HepG2 (cell line): Measurements from ENCODE around the gene TTC6. TPM values are rescaled to one million over a fixed set of nuclear protein-coding genes. Genes with fewer than 3 reads are reported as not detected.

Experiments used
- FOSL2 ChIP-seq: sonication (generic); formaldehyde crosslinking; IDR thresholded peaks from 2 replicates; pipeline ENCODE4 v1.4.0; 2020; ENCODE audit warnings: missing genetic modification reagents
- HMG20A ChIP-seq: IDR thresholded peaks from 2 replicates; pipeline ENCODE4 v1.6.1; 2016; ENCODE audit warnings: borderline replicate concordance
- HNF1B ChIP-seq: sonication (generic); formaldehyde crosslinking; IDR thresholded peaks from 2 replicates; pipeline ENCODE4 v1.5.1; 2020; ENCODE audit warnings: mild to moderate bottlenecking, moderate library complexity, missing genetic modification reagents
- HNRNPLL ChIP-seq: fragments of 200-400 bp; formaldehyde crosslinking; IDR thresholded peaks from 2 replicates; pipeline ENCODE4 v1.6.1; 2017; ENCODE audit warnings: mild to moderate bottlenecking, low read depth, low read length; ENCODE audit not compliant: poor library complexity, severe bottlenecking
- ISL2 ChIP-seq: sonication (generic); formaldehyde crosslinking; IDR thresholded peaks from 2 replicates; pipeline ENCODE4 v1.5.0; 2020; ENCODE audit warnings: missing genetic modification reagents
- KAT2B ChIP-seq: fragments of 150-350 bp; IDR thresholded peaks from 2 replicates; pipeline ENCODE4 v1.6.1; 2014; ENCODE audit warnings: low read depth, low read length, borderline replicate concordance
- NKX3-1 ChIP-seq: sonication (generic); formaldehyde crosslinking; IDR thresholded peaks from 2 replicates; pipeline ENCODE4 v1.5.0; 2020; ENCODE audit warnings: missing genetic modification reagents
- RXRA ChIP-seq: sonication (generic); formaldehyde crosslinking; IDR thresholded peaks from 2 replicates; pipeline ENCODE4 v1.5.1; 2020; ENCODE audit warnings: missing genetic modification reagents
- SP1 ChIP-seq, 2 experiments: fragments of 450-650 bp in 1 of 2; sonication (generic) in 1 of 2; formaldehyde crosslinking in 1 of 2; IDR thresholded peaks; 2 replicates each; pipeline versions ENCODE4 v1.4.0 to v1.6.1; 2016 to 2020; ENCODE audit warnings: missing genetic modification reagents in 1 of 2
- TEAD3 ChIP-seq: optimal IDR thresholded peaks from 2 replicates; pipeline ENCODE3; 2016; ENCODE audit warnings: borderline replicate concordance
- ZBED4 ChIP-seq: sonication (generic); formaldehyde crosslinking; IDR thresholded peaks from 2 replicates; pipeline ENCODE4 v1.4.0; 2020; ENCODE audit warnings: missing genetic modification reagents, borderline replicate concordance
- ZC3H13 ChIP-seq: sonication (generic); formaldehyde crosslinking; IDR thresholded peaks from 2 replicates; pipeline ENCODE4 v1.8.1; 2023; ENCODE audit warnings: mild to moderate bottlenecking, missing genetic modification reagents, moderate library complexity
- ZNF615 ChIP-seq: sonication (generic); formaldehyde crosslinking; IDR thresholded peaks from 2 replicates; pipeline ENCODE4 v1.5.0; 2020; ENCODE audit warnings: mild to moderate bottlenecking, missing genetic modification reagents, borderline replicate concordance
- ZNF629 ChIP-seq: sonication (generic); formaldehyde crosslinking; conservative IDR thresholded peaks from 2 replicates; pipeline ENCODE4 v1.5.0; 2020; ENCODE audit warnings: missing genetic modification reagents
- ZNF839 ChIP-seq: sonication (generic); formaldehyde crosslinking; IDR thresholded peaks from 2 replicates; pipeline ENCODE4 v1.4.0; 2020; ENCODE audit warnings: missing genetic modification reagents, mild to moderate bottlenecking, borderline replicate concordance
- polyA plus RNA-seq, 8 experiments: library from polyadenylated mRNA; depleted of rRNA in 3 of 8; stranded (reverse) in 7 of 8; unstranded in 1 of 8; fragments of >200 nt; fragmentation: Illumina TruSeq in 4 of 8; extraction: Trizol in 4 of 8; gene quantifications; 2 replicates each; pipeline versions ENCODE4 v1.2.1 to v1.2.3, GENCODE V29; 2011 to 2016; ENCODE audit warnings: low read depth in 4 of 8, missing spikeins in 1 of 8, mixed read lengths in 1 of 8; ENCODE audit not compliant: insufficient read depth in 1 of 8
- total RNA-seq, 5 experiments: library from RNA; depleted of rRNA; stranded (reverse); fragments of >200 nt; fragmentation: Illumina TruSeq; extraction: Trizol; gene quantifications; 2 replicates each; pipeline ENCODE4 v1.2.3, GENCODE V29; 2016; ENCODE audit warnings: low read depth in 1 of 5
- TF ChIP-seq, protein P1 (sequence below): sonication (generic); formaldehyde crosslinking; IDR thresholded peaks from 2 replicates; pipeline ENCODE4 v1.5.0; 2020; ENCODE audit warnings: mild to moderate bottlenecking, missing genetic modification reagents, borderline replicate concordance
- TF ChIP-seq, protein P2 (sequence below): sonication (generic); formaldehyde crosslinking; IDR thresholded peaks from 2 replicates; pipeline ENCODE4 v1.8.0; 2022; ENCODE audit warnings: mild to moderate bottlenecking, missing genetic modification reagents
- TF ChIP-seq, protein P3 (sequence below): sonication (generic); formaldehyde crosslinking; IDR thresholded peaks from 2 replicates; pipeline ENCODE4 v1.8.0; 2022; ENCODE audit warnings: missing genetic modification reagents, mild to moderate bottlenecking, borderline replicate concordance

The TTC6 gene
- total and polyA plus RNA-seq, 2 of the 13 experiments (the other 11 are each of a cell fraction or from before 2014, with no cell fraction given) = 9.3 to 27.4 TPM

- TF ChIP-seq, protein P1, sequence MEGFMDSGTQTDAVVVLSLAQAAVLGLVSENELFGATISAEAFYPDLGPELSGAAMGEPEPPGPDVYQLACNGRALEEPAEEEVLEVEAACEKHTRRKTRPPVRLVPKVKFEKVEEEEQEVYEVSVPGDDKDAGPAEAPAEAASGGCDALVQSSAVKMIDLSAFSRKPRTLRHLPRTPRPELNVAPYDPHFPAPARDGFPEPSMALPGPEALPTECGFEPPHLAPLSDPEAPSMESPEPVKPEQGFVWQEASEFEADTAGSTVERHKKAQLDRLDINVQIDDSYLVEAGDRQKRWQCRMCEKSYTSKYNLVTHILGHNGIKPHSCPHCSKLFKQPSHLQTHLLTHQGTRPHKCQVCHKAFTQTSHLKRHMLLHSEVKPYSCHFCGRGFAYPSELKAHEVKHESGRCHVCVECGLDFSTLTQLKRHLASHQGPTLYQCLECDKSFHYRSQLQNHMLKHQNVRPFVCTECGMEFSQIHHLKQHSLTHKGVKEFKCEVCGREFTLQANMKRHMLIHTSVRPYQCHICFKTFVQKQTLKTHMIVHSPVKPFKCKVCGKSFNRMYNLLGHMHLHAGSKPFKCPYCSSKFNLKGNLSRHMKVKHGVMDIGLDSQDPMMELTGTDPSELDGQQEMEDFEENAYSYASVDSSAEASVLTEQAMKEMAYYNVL (CRISPR knock-in tag) = no peak; the same call in 1 of the 2 replicates
- TF ChIP-seq RXRA = peak; percentile 91
- TF ChIP-seq NKX3-1 (CRISPR knock-in tag) = peak; percentile 77; the same call in 1 of the 2 replicates
- peak; percentile 46 for TF ChIP-seq HNRNPLL
- peak; percentile 72 for TF ChIP-seq TEAD3 (CRISPR knock-in tag)
- TF ChIP-seq ZNF629 = peak; percentile 62; the same call in 1 of the 2 replicates
- TF ChIP-seq ZNF615 (CRISPR knock-in tag) = no peak
- peak; percentile 69; the same call in 1 of the 2 replicates for TF ChIP-seq HNF1B
- no peak for TF ChIP-seq KAT2B
- TF ChIP-seq FOSL2 = peak; percentile 88
- TF ChIP-seq, protein P2, sequence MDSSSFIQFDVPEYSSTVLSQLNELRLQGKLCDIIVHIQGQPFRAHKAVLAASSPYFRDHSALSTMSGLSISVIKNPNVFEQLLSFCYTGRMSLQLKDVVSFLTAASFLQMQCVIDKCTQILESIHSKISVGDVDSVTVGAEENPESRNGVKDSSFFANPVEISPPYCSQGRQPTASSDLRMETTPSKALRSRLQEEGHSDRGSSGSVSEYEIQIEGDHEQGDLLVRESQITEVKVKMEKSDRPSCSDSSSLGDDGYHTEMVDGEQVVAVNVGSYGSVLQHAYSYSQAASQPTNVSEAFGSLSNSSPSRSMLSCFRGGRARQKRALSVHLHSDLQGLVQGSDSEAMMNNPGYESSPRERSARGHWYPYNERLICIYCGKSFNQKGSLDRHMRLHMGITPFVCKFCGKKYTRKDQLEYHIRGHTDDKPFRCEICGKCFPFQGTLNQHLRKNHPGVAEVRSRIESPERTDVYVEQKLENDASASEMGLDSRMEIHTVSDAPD (CRISPR knock-in tag) = peak; percentile 89; the same call in 1 of the 2 replicates
- peak; percentile 98 for TF ChIP-seq ZBED4 (CRISPR knock-in tag)
- TF ChIP-seq ISL2 = peak; percentile 78
- TF ChIP-seq, protein P3, sequence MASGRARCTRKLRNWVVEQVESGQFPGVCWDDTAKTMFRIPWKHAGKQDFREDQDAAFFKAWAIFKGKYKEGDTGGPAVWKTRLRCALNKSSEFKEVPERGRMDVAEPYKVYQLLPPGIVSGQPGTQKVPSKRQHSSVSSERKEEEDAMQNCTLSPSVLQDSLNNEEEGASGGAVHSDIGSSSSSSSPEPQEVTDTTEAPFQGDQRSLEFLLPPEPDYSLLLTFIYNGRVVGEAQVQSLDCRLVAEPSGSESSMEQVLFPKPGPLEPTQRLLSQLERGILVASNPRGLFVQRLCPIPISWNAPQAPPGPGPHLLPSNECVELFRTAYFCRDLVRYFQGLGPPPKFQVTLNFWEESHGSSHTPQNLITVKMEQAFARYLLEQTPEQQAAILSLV (CRISPR knock-in tag) = peak; percentile 81; the same call in 1 of the 2 replicates
- TF ChIP-seq ZC3H13 = no peak
- TF ChIP-seq HMG20A (CRISPR knock-in tag) = no peak; the same call in 1 of the 2 replicates
- TF ChIP-seq SP1 (IDR thresholded peaks at IDR 0.05) = no peak
- peak; percentile 66 for TF ChIP-seq SP1 (CRISPR knock-in tag; IDR thresholded peaks at IDR 0.05)
- peak; percentile 88 for TF ChIP-seq ZNF839 (CRISPR knock-in tag)
These were observed 586 bp downstream of the TTC6 start (continued) for GRCh38 chr14:37595809-37596621.
